Astrocyte of the spinal cord (primary cell): Measurements from ENCODE around the gene THAP11.

ENCODE experiments used
- DNase-seq: peaks from one replicate; pipeline ENCODE4 v3.0.0; 2011; ENCODE audit warnings: low read depth, low spot score
- H3K4me3 ChIP-seq: 2 replicates; pipeline ENCODE4 v1.5.1; 2011; ENCODE audit warnings: low read depth, mild to moderate bottlenecking, low read length, moderate library complexity
- in situ Hi-C: cut with HindIII; loops from 2 replicates; pipeline ENCODE4 v1.10.0; 2017; ENCODE audit warnings: low sequenced_read_pairs
- TF ChIP-seq, protein P1 (sequence below): IDR thresholded peaks from 2 replicates; pipeline ENCODE4 v1.5.1; 2012; ENCODE audit warnings: low read depth, mild to moderate bottlenecking, low read length, inconsistent platforms

The THAP11 gene

DNA sequence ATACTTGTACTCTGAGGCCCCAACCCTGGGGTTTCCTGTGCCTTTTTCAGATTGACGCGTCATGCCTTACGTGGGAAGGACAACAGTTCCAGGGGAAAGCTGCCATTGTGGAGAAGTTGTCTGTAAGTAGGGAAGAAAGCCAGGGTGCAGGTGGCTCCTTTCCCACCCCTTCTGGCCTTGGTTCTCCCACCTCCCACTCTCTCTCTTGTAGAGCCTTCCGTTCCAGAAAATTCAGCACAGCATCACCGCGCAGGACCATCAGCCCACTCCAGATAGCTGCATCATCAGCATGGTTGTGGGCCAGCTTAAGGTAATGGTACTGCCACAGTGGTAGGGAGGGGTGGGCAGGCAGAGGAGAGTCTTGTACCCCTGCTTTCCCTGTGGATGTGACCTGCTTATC lies 26.2 kb downstream of the THAP11 start:
- TF ChIP-seq, protein P1, sequence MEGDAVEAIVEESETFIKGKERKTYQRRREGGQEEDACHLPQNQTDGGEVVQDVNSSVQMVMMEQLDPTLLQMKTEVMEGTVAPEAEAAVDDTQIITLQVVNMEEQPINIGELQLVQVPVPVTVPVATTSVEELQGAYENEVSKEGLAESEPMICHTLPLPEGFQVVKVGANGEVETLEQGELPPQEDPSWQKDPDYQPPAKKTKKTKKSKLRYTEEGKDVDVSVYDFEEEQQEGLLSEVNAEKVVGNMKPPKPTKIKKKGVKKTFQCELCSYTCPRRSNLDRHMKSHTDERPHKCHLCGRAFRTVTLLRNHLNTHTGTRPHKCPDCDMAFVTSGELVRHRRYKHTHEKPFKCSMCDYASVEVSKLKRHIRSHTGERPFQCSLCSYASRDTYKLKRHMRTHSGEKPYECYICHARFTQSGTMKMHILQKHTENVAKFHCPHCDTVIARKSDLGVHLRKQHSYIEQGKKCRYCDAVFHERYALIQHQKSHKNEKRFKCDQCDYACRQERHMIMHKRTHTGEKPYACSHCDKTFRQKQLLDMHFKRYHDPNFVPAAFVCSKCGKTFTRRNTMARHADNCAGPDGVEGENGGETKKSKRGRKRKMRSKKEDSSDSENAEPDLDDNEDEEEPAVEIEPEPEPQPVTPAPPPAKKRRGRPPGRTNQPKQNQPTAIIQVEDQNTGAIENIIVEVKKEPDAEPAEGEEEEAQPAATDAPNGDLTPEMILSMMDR = no peak
- in situ Hi-C loops = no loop called here
- no peak overlapping the region for H3K4me3 ChIP-seq
- DNase-seq = no peak

DNA sequence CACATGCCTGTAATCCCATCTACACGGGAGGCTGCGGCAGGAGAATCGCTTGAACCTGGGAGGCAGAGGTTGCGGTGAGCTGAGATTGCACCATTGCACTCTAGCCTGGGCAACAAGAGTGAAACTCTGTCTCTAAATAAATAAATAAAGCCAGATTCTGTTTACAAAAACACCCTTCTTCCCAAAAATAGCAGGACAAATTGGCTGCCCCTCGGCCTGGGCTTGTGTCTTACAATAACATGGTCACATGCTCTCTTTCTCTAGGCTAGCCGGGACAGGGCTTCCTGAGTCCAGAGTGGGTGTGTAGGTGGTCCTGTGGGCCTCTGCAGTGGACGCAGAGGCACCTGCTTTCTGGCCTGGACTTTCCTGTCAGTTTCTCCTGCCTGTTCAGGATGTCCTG lies 27.5 kb downstream of the THAP11 start:
- TF ChIP-seq, protein P1 = no peak
- H3K4me3 ChIP-seq = no peak overlapping the region
- DNase-seq = no peak
- in situ Hi-C loops = no loop called here

DNA sequence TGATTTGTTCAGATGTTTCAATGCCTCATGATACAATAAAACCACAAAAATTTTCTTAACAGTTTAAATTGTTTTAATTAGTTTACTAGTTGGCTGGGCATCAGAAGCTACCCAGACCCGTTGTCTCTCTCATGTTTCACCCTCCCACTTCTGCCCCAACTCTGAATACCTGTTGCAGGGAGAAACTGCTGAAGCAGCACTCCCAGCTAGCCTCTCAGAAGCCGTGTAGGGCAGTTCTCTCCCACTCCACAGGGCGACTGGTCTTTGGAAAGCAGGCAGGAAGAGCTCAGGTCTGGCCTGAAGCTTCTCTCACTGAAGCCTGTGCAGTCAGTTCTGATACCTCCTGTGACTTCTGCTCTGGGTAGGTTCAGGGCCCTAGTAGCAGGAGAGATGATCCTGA lies 29.1 kb downstream of the THAP11 start:
- no peak overlapping the region for H3K4me3 ChIP-seq
- no peak for DNase-seq
- in situ Hi-C loops = no loop called here
- TF ChIP-seq, protein P1 = no peak

DNA sequence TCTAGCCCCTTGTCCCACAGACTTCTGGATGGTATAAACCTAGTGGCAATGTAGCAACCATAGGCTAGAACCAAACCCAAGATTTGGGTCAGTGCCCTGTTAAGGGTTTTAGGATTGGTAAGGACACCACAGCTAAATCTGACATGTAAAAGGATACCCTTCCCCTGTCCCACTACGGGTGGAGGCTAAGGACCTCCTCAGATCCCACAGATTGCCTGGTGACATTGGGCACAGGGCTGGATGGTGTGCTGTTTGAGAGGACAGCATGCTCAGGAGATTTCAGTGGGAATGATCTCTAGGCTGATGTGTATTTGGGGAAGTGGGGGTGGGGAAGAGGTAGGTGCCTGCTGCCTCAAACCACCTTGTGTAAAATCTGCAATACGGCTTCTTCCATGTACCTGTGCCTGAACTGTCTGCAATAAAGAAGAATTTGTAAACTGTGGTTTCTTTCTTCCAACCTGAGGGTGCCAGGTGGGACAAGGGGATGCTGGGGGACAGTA lies 30.1 kb downstream of the THAP11 start:
- no peak overlapping the region for H3K4me3 ChIP-seq
- DNase-seq = no peak
- in situ Hi-C loops = no loop called here
- TF ChIP-seq, protein P1 = no peak

DNA sequence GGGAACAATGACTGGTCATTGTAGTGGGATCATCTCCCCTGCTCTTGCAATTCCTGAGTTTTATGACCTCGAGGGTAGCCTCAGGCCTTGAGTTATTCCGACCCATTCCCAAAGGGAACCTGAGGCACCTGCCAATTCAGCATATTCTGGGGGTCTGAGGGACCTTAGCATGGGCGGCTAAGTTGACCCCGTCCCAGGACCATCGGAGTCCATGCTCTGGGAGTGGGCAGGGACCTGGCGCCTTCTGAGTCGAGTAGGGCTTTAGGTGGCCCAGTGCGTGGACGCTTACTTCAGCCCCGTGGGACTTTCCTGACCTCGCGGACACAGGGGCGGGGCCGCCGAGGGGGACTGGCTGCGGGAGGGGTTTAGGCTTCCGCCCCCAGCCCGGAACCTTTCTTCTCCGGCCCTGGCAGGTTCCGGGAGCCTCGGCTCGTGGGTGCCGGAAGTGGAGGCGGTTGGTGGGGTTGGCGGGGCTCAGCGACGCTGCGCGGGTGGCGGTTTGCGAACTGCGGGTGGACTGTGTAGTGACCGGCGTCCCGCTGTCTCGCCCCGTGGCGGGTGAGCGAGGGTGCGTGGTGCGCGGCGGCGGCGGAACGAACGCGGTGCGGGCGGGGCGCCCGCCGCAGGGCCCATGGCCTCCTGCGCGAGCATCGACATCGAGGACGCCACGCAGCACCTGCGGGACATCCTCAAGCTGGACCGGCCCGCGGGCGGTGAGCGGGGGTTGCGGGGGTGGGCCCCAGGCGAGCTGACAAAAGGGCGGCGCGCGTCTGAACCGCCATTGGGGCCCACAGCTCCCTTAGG lies 30.7 kb downstream of the THAP11 start, which contains the start of gene EDC4:
Gene EDC4 (plus strand): TSS at position 422 of the 804 bp plus-strand sequence. CDS start 210 bp downstream, at position 632.
- H3K4me3 ChIP-seq = peak within 1 kb of the TSS; percentile 93
- DNase-seq = peak; percentile 77
- in situ Hi-C loops = no loop called here
- TF ChIP-seq, protein P1 = no peak

DNA sequence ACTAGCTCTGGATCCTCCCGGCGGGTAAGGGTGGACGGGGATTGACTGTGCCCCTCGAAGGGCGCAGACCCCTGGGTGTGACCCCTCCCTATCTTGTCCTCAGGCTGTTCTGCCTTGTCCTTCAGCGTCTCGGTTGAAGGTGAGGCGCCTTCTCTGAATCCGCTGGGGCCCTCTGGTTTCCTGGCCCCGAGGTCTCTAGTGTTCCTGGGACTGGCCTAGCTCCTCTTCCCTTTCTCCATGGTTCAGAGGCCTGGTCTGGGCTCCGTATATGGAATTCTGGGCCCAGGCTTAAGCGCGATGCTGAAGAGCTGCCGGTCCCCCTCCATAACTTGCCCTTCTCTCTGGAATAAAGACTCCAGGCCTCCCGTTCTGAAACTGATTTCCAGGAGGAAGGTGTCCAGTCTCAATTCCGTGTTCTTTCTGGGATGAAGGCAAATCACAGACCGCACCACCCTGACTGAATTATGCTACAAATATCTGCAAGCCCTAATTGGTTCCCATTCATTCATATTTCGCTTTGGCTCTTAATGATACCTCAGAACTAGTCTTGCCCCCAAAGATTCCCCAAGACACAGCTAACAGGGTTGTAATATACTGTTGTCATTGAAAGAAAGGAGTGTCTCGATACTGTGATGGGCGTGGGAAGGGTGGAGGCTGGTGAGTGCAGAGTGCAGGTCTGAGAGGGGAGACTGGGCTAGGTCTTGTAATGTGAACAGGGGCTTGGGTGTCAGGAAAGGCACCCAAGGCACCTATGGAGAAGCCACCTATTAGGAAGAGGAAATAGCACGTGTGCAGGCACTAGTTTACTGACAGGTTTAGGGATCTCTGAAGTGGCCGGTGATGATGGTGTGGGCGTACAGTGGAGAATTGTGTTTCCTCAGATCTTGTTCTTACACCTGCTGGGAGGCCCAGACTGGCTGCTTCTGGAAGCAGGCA lies 31.6 kb downstream of the THAP11 start:
- TF ChIP-seq, protein P1 = no peak
- DNase-seq = no peak
- H3K4me3 ChIP-seq = peak overlapping the region; percentile 93
- in situ Hi-C loops = no loop called here
